H9 (cell line): ENCODE data around the gene MYH7. TPM values are rescaled to one million over a fixed set of nuclear protein-coding genes. Genes with fewer than 3 reads are reported as not detected.

ENCODE experiments used
- DNase-seq: peaks from one replicate; pipeline ENCODE4 v3.0.0-alpha.2; 2017
- H2AFZ ChIP-seq: one replicate; pipeline ENCODE4 v1.6.1; 2013; ENCODE audit warnings: mild to moderate bottlenecking, low read length, control low read depth, moderate library complexity
- H2AK5ac ChIP-seq: 2 replicates; pipeline ENCODE4 v1.6.1; 2013; ENCODE audit warnings: low read length, control low read depth, mixed read lengths; ENCODE audit not compliant: insufficient read length
- H2BK120ac ChIP-seq: one replicate; pipeline ENCODE4 v1.6.1; 2013; ENCODE audit warnings: low read depth, mild to moderate bottlenecking, low read length, control low read depth, inconsistent platforms; ENCODE audit not compliant: poor library complexity, severe bottlenecking
- H2BK12ac ChIP-seq: 2 replicates; pipeline ENCODE4 v1.6.1; 2013; ENCODE audit warnings: low read length, control low read depth, mixed read lengths, low read depth; ENCODE audit not compliant: insufficient read length
- H2BK15ac ChIP-seq: 2 replicates; pipeline ENCODE4 v1.6.1; 2013; ENCODE audit warnings: low read depth, low read length, control low read depth
- H2BK20ac ChIP-seq: one replicate; pipeline ENCODE4 v1.6.1; 2013; ENCODE audit warnings: low read depth, mild to moderate bottlenecking, low read length, control low read depth, inconsistent platforms; ENCODE audit not compliant: poor library complexity, severe bottlenecking
- H2BK5ac ChIP-seq: 2 replicates; pipeline ENCODE4 v1.6.1; 2013; ENCODE audit warnings: low read length, control low read depth, mixed read lengths; ENCODE audit not compliant: insufficient read length
- H3K14ac ChIP-seq: 2 replicates; pipeline ENCODE4 v1.6.1; 2013; ENCODE audit warnings: low read length, control low read depth; ENCODE audit not compliant: insufficient read depth
- H3K18ac ChIP-seq: 2 replicates; pipeline ENCODE4 v1.6.1; 2013; ENCODE audit warnings: low read depth, mild to moderate bottlenecking, mixed read lengths, low read length, control low read depth; ENCODE audit not compliant: insufficient read length
- H3K23ac ChIP-seq: 2 replicates; pipeline ENCODE4 v1.6.1; 2013; ENCODE audit warnings: low read length, control low read depth, mixed read lengths, low read depth; ENCODE audit not compliant: insufficient read length
- H3K23me2 ChIP-seq: 2 replicates; pipeline ENCODE4 v1.6.1; 2013; ENCODE audit warnings: low read depth, mild to moderate bottlenecking, mixed read lengths, low read length, control low read depth; ENCODE audit not compliant: insufficient read length, poor library complexity, severe bottlenecking
- H3K27ac ChIP-seq: 2 replicates; pipeline ENCODE4 v1.5.1; 2013; ENCODE audit warnings: low read length, control low read depth, mixed read lengths, low read depth; ENCODE audit not compliant: insufficient read length
- H3K27me3 ChIP-seq: 2 replicates; pipeline ENCODE4 v1.6.1; 2013; ENCODE audit warnings: low read length, control low read depth, inconsistent platforms; ENCODE audit not compliant: insufficient read depth
- H3K4ac ChIP-seq: 2 replicates; pipeline ENCODE4 v1.6.1; 2013; ENCODE audit warnings: low read depth, mild to moderate bottlenecking, control low read depth, inconsistent platforms, low read length, moderate library complexity
- H3K4me1 ChIP-seq: 2 replicates; pipeline ENCODE4 v1.6.1; 2013; ENCODE audit warnings: low read length, control low read depth, inconsistent platforms; ENCODE audit not compliant: insufficient read depth
- H3K4me2 ChIP-seq: 2 replicates; pipeline ENCODE4 v1.6.1; 2013; ENCODE audit warnings: low read length, control low read depth, mixed read lengths; ENCODE audit not compliant: insufficient read length, insufficient read depth
- H3K56ac ChIP-seq: 2 replicates; pipeline ENCODE4 v1.6.1; 2013; ENCODE audit warnings: low read depth, mild to moderate bottlenecking, mixed read lengths, low read length, control low read depth; ENCODE audit not compliant: insufficient read length
- H3K79me1 ChIP-seq: 2 replicates; pipeline ENCODE4 v1.6.1; 2013; ENCODE audit warnings: low read depth, mild to moderate bottlenecking, moderate library complexity, low read length, control low read depth, inconsistent platforms; ENCODE audit not compliant: insufficient read depth, poor library complexity, severe bottlenecking
- H3K79me2 ChIP-seq: 2 replicates; pipeline ENCODE4 v1.6.1; 2013; ENCODE audit warnings: low read length, control low read depth, inconsistent platforms; ENCODE audit not compliant: insufficient read depth
- H3K9ac ChIP-seq: 2 replicates; pipeline ENCODE4 v1.6.1; 2013; ENCODE audit warnings: low read length, control low read depth, mixed read lengths; ENCODE audit not compliant: insufficient read length; ENCODE audit errors: extremely low read depth
- H3K9me3 ChIP-seq: one replicate; pipeline ENCODE4 v1.6.1; 2013; ENCODE audit warnings: low read depth, low read length, inconsistent platforms; ENCODE audit not compliant: control insufficient read depth
- H3T11ph ChIP-seq: one replicate; pipeline ENCODE4 v1.6.1; 2013; ENCODE audit warnings: mild to moderate bottlenecking, low read length, control low read depth, inconsistent platforms
- H4K20me1 ChIP-seq: one replicate; pipeline ENCODE4 v1.6.1; 2013; ENCODE audit not compliant: control insufficient read depth, insufficient read length, insufficient read depth
- H4K5ac ChIP-seq: 2 replicates; pipeline ENCODE4 v1.6.1; 2013; ENCODE audit warnings: low read depth, mild to moderate bottlenecking, mixed read lengths, low read length, control low read depth; ENCODE audit not compliant: insufficient read length
- H4K8ac ChIP-seq: replicated peaks from 2 replicates; pipeline ENCODE4 v1.6.1; 2013; ENCODE audit warnings: low read length, control low read depth, mixed read lengths, low read depth; ENCODE audit not compliant: insufficient read length
- H4K91ac ChIP-seq: 2 replicates; pipeline ENCODE4 v1.6.1; 2013; ENCODE audit warnings: low read depth, mild to moderate bottlenecking, moderate library complexity, mixed read lengths, low read length, control low read depth; ENCODE audit not compliant: insufficient read length
- H3K27ac Mint-ChIP-seq, 3 experiments: 2 replicates in 2 of 3; 3 replicates in 1 of 3; pipeline ENCODE4 v1.8.0; 2020 to 2021; ENCODE audit warnings: mixed read lengths in 3 of 3, mild to moderate bottlenecking in 1 of 3, moderate library complexity in 1 of 3
- H3K27me3 Mint-ChIP-seq: 2 replicates; pipeline ENCODE4 v1.8.0; 2021; ENCODE audit warnings: low read depth, mild to moderate bottlenecking, moderate library complexity, mixed read lengths
- H3K36me3 Mint-ChIP-seq, 3 experiments: 2 replicates in 2 of 3; 3 replicates in 1 of 3; pipeline ENCODE4 v1.8.0; 2020 to 2021; ENCODE audit warnings: low read depth in 3 of 3, mixed read lengths in 3 of 3; ENCODE audit not compliant: insufficient read depth in 1 of 3
- H3K4me1 Mint-ChIP-seq, 2 experiments: 2 replicates each; pipeline ENCODE4 v1.8.0; 2020; ENCODE audit warnings: mixed read lengths in 2 of 2
- H3K4me3 Mint-ChIP-seq, 2 experiments: 2 replicates in 1 of 2; 3 replicates in 1 of 2; pipeline ENCODE4 v1.8.0; 2020 to 2021; ENCODE audit warnings: mild to moderate bottlenecking in 2 of 2, mixed read lengths in 2 of 2, moderate library complexity in 1 of 2
- H3K9me3 Mint-ChIP-seq, 2 experiments: 2 replicates in 1 of 2; 3 replicates in 1 of 2; pipeline ENCODE4 v1.8.0; 2020; ENCODE audit warnings: mild to moderate bottlenecking in 2 of 2, mixed read lengths in 2 of 2, moderate library complexity in 1 of 2
- WGBS: extraction: QIAGEN DNeasy Blood & Tissue Kit; methylation state at CpG from one replicate; pipeline ENCODE4 v1.1.7; 2013; ENCODE audit warnings: missing lambda C conversion rate, low lambda C conversion rate, mixed read lengths; ENCODE audit not compliant: insufficient read length; ENCODE audit errors: extremely low coverage; 5-methylcytosine and 5-hydroxymethylcytosine counted together
- total RNA-seq: library from RNA; stranded (reverse); gene quantifications from 2 replicates; pipeline ENCODE4 v1.2.1, GENCODE V29; 2021
- TF ChIP-seq, protein P1 (sequence below): fragments of 200-600 bp; sonication (generic); conservative IDR thresholded peaks from 3 replicates; pipeline ENCODE4 v1.8.0; 2021; ENCODE audit warnings: antibody characterized with exemption, mild to moderate bottlenecking

MYH7 gene
- total RNA-seq, 1 experiment from 2014 or later = not detected

GRCh38 chr14:23377198-23377550 is 58.3 kb downstream of the MYH7 start:
- H3K36me3 Mint-ChIP-seq = no peaks in the 10 kb centered on the region
- DNase-seq = no peak
- H2AFZ ChIP-seq = no peak overlapping the region
- H3K23ac ChIP-seq = no peak overlapping the region
- H2AK5ac ChIP-seq = no peak overlapping the region
- H2BK120ac ChIP-seq = no peak overlapping the region
- no peaks in the 10 kb centered on the region for H3K9me3 Mint-ChIP-seq
- no peak overlapping the region for H3K18ac ChIP-seq
- no peak overlapping the region for H4K91ac ChIP-seq
- no peaks in the 10 kb centered on the region for H3K4me1 ChIP-seq
- no peak overlapping the region for H3K9ac ChIP-seq
- TF ChIP-seq, protein P1, sequence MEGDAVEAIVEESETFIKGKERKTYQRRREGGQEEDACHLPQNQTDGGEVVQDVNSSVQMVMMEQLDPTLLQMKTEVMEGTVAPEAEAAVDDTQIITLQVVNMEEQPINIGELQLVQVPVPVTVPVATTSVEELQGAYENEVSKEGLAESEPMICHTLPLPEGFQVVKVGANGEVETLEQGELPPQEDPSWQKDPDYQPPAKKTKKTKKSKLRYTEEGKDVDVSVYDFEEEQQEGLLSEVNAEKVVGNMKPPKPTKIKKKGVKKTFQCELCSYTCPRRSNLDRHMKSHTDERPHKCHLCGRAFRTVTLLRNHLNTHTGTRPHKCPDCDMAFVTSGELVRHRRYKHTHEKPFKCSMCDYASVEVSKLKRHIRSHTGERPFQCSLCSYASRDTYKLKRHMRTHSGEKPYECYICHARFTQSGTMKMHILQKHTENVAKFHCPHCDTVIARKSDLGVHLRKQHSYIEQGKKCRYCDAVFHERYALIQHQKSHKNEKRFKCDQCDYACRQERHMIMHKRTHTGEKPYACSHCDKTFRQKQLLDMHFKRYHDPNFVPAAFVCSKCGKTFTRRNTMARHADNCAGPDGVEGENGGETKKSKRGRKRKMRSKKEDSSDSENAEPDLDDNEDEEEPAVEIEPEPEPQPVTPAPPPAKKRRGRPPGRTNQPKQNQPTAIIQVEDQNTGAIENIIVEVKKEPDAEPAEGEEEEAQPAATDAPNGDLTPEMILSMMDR = no peak
- H2BK5ac ChIP-seq = no peak overlapping the region
- peaks cover 9 to 22% of the 10 kb centered on the region in 2 experiments for H3K4me1 Mint-ChIP-seq
- no peaks in the 10 kb centered on the region; the same call in 1 of the 2 replicates for H3K27me3 ChIP-seq
- H4K5ac ChIP-seq = no peak overlapping the region
- H3K27ac ChIP-seq = no peak overlapping the region
- no peak overlapping the region for H2BK12ac ChIP-seq
- no peaks in the 10 kb centered on the region for H4K20me1 ChIP-seq
- H3K4me2 ChIP-seq = no peak overlapping the region
- no peak overlapping the region for H3T11ph ChIP-seq
- H3K79me2 ChIP-seq = no peaks in the 10 kb centered on the region
- H4K8ac ChIP-seq = no peak overlapping the region
- no peak overlapping the region for H3K14ac ChIP-seq
- no peak overlapping the region for H3K27ac Mint-ChIP-seq
- no CpG with 5 or more reads among the region's 11 CpGs for WGBS
- H3K27me3 Mint-ChIP-seq = peaks cover 78% of the 10 kb centered on the region
- no peak overlapping the region for H3K56ac ChIP-seq
- H3K23me2 ChIP-seq = no peaks in the 10 kb centered on the region
- no peak overlapping the region for H3K4ac ChIP-seq
- no peak overlapping the region; a peak in 2 of 5 replicates for H3K4me3 Mint-ChIP-seq
- no peaks in the 10 kb centered on the region for H3K9me3 ChIP-seq
- no peaks in the 10 kb centered on the region for H3K79me1 ChIP-seq
- no peak overlapping the region for H2BK20ac ChIP-seq
- no peak overlapping the region for H2BK15ac ChIP-seq
